A673 (cell line): ENCODE data around the gene GOLGA8J.

Experiments used
- EZH2 ChIP-seq: fragments of 200-600 bp; sonication (generic); IDR thresholded peaks from 2 replicates; pipeline ENCODE4 v1.6.1; 2017; ENCODE audit warnings: borderline replicate concordance, low read depth, mild to moderate bottlenecking, mixed read lengths, antibody characterized with exemption, low read length; ENCODE audit not compliant: poor library complexity, severe bottlenecking
- TF ChIP-seq, protein P1 (sequence below): fragments of 300-800, 200-600 bp; sonication (generic); conservative IDR thresholded peaks from 2 replicates; pipeline ENCODE4 v1.5.1; 2017; ENCODE audit warnings: low read depth, mild to moderate bottlenecking, antibody characterized with exemption, low read length, moderate library complexity, mixed read lengths

DNA sequence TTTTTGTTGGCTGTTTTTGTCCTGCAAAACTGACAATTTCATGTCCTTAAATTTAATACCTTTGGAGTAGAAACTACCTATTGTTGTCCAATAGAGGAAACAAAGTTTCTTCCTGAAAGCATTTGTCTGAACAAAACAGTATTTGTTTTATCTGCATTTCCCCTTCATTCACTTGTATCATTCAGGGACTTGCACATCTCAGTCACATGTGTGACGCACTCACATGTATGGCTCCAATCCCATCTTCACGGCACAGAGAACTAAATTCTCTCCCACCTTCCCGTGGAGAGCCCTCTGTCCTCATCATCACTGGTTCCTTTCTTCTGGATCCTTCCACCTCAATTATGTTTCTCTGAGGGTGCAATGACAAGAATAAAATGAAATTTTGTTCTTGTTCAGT, 49.5 kb upstream of the GOLGA8J start:
- TF ChIP-seq, protein P1, sequence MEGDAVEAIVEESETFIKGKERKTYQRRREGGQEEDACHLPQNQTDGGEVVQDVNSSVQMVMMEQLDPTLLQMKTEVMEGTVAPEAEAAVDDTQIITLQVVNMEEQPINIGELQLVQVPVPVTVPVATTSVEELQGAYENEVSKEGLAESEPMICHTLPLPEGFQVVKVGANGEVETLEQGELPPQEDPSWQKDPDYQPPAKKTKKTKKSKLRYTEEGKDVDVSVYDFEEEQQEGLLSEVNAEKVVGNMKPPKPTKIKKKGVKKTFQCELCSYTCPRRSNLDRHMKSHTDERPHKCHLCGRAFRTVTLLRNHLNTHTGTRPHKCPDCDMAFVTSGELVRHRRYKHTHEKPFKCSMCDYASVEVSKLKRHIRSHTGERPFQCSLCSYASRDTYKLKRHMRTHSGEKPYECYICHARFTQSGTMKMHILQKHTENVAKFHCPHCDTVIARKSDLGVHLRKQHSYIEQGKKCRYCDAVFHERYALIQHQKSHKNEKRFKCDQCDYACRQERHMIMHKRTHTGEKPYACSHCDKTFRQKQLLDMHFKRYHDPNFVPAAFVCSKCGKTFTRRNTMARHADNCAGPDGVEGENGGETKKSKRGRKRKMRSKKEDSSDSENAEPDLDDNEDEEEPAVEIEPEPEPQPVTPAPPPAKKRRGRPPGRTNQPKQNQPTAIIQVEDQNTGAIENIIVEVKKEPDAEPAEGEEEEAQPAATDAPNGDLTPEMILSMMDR, result no peak
- no peak for TF ChIP-seq EZH2
